Measurements from ENCODE around the gene SNRNP70.
A peak's percentile ranks its signal among the peaks of the same experiment; 100 is the strongest.

SNRNP70 gene

DNA sequence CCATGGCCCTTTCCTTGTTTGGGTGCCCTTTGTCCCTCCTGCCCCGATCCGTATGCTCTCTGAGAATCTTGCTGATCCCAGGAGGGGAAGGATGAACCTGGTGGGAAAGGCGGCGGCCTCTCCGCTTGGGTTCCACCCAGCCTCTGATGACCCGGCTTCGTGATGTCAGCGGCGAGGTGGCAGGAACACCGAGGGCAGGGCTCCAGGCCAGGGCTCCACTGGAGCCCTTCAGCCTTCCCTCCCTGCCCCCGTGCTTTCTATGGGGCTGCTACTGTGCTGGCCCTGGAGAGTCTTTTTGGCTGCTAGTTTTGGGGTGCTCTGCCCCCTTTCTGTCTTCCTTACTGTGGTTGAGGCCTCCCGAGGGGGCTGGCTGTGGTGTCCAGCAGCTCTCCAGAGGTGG lies 17.1 kb downstream of the SNRNP70 start:
- no peak for DNase-seq (ENCODE audit: low read depth)

DNA sequence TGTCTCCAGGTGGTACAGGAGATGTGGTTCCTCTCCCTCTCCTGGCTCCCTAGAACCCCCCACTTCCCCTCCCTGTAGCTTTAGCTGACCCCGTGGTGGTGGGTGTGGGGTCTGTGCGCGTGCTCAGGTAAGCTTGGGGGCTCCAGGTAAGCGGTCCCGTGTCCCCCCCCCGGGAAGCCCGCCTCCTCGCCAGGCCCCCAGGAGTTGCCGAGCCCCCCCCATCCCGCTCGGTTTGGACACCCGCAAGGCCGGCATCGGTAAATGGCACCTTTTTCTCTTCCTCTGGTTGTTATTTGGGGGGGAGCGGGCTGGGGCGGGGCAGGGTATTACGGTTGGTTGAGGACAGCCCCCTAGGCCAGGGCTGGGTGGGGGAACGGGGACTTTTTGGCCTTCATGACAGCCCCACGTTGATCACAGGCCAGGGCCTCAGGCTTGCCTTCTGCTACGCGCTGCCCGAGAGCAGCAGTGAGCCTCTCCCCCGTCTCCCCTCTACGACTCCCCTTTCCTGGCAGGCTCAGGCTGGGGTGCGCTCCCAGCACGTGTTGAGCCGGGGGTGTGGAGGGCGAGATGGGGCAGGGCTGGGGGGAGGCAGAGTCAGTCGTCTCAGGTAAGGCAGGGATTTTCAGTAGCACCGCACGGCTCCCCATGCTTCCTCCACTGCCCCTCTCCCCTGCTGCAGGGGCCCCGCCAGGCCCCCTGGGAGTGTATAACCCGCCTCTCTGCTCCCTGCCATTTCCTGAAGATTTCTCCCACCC lies 18.3 kb downstream of the SNRNP70 start:
- DNase-seq (ENCODE audit: low read depth) = no peak

DNA sequence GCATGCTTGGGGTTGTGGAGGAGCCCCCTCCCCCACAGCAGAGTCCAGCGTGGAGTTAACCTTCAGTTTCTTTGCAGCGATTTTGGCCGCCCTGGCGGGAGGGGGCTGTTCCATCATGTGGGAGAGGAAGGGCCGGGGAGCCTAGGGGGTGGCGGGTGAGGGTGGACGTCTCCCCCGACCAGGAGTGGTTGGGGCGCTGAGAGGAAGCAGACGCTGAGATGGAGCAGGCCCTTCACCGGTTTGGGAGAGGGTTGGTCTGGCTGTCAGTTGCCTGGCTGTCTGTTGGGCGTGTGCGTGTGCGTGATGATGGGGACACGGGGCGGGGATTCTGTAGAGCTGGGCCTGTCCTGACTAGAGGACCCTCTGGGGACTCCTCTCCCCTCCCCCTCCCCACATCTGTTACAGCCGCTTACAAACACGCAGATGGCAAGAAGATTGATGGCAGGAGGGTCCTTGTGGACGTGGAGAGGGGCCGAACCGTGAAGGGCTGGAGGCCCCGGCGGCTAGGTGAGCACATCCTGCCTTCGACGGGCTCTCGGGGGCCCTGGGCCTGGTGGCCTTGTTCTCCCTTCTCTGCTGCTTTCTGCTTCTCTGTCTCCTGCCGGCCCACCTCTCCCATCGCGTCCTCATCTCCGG lies 19.1 kb downstream of the SNRNP70 start:
- DNase-seq (ENCODE audit: low read depth) = no peak

DNA sequence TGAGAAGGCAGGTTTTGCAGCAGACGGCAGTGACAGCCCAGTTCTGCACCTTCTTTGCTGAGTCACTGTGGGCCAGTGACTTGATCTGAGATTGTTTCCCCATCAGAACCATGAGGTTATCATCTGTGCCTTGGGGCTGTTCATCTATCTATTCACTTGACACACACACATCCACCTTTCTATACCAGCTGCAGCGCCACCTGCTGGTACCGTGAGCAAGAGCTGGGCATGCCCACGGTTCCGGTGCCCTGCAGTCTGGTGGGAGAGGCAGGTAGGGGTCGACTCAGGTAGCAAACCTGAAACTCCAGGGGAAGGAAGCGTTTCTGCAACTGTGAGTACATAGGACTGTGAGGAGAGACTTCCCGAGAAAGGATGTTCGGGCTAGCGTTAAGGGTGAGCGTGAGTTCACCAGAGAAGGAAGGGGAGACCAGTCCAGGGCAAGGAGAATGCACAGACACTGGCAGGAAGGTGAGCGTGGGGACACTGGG lies 21.4 kb downstream of the SNRNP70 start:
- no peak for DNase-seq (ENCODE audit: low read depth)

DNA sequence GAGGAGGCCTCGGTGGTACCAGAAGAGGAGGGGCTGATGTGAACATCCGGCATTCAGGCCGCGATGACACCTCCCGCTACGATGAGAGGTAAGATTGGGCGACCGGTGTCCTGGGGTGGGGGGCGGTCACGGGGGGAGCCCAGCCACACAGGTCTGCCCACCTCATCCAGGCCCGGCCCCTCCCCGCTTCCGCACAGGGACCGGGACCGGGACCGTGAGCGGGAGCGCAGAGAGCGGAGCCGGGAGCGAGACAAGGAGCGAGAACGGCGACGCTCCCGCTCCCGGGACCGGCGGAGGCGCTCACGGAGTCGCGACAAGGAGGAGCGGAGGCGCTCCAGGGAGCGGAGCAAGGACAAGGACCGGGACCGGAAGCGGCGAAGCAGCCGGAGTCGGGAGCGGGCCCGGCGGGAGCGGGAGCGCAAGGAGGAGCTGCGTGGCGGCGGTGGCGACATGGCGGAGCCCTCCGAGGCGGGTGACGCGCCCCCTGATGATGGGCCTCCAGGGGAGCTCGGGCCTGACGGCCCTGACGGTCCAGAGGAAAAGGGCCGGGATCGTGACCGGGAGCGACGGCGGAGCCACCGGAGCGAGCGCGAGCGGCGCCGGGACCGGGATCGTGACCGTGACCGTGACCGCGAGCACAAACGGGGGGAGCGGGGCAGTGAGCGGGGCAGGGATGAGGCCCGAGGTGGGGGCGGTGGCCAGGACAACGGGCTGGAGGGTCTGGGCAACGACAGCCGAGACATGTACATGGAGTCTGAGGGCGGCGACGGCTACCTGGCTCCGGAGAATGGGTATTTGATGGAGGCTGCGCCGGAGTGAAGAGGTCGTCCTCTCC lies 22.6 kb downstream of the SNRNP70 start:
- no peak for DNase-seq (ENCODE audit: low read depth)

DNA sequence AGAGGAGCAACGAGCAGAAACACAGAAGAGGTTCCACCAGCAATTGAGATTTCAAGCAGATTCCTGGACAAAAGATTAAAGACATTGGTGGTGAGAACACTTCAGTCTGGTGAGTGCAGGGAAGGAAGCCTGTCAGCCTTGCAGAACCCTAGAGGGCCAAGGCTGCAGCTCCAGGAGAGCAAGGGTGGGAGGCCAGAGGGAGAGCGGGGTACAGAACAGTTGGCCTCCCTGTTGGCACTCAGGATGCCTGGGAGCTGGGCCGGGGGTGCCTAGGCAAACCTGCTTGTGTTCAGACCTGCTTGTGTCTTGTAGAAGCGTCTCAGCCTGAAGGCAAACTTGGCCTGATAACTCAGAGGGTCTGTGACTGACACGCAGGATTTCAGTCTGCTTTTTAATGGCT lies 23.8 kb downstream of the SNRNP70 start:
- DNase-seq (ENCODE audit: low read depth) = no peak

DNA sequence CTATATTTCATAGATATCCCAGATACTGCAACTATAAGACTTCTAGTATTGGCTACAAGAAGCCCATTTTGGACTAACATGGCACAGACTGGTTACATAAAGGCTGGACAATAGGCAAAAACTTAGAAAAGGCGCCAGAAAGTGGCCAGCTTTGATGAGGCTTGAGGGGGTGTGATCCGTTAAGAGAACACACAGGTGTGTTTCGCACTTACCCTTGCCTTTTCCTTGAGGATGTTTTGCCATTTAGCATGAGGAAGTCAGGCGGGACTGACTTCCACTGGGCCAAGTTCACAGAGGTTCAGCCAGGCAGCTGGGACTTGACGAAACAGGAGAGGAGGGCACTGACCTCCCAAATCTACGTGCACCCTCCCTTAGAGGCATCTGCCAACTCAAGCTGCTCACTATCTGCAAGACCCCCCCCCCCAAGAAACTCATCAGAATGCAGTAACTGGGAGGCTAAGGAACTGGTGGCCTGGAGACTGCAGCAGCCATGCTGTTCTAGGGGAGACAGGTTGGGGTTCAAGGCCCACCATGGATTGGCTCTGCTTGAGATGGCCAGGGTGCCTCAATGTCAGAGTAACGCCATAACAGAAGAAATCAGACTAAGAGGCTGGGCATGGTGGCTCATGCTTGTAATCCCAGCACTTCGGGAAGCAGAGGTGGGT lies 24.4 kb downstream of the SNRNP70 start:
- no peak for DNase-seq (ENCODE audit: low read depth)

DNA sequence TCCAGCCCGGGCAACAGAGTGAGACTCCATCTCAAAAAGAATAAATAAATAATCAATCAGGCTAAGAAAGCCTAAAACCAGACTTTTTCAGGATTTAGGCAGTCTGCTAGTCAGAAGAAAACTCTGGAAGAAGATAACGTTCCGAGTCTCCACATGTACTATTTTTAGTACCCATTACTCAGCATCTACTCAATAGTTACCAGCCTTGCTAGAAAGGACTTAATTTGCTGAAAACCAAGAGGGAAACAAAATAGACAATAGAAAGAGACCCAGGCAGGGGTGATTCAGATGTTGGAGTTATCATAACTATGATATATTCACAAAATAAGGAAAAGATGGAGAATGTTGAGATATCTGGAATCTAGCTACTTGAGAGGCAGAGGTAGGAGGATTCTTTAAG lies 25.3 kb downstream of the SNRNP70 start:
- no peak for DNase-seq (ENCODE audit: low read depth)

DNA sequence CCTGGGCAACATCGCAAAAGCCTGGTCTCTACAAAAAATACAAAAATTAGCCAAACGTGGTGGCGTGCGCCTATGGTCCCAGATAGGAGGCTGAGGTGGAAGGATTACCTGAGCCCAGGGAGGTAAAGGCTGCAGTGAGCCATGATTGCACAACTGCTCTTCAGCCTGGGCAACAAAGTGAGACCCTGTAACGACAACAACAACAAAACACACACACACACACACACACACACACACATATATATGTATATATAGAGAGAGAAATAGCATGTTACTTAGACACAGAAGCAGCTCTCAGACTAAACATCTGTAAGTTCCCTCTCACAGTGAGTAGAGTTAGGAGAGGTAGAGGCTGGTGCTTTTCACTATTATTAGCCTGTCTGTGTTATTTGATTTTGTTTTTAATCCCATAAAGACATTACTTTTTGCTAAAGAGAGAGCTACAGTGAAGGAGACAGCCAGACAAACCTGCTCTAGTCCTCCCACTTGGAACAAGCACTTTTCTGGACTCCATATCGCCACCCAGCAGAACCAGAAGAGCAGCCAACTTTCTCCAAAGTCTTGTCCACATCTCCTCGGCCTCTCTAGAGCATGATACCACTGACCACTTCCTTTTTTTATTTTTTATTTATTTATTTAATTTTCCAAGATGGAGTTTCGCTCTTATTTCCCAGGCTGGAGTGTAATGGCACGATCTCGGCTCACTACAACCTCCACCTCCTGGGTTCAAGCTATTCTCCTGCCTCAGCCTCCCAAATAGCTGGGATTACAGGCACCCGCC lies 26.2 kb downstream of the SNRNP70 start:
- no peak for DNase-seq (ENCODE audit: low read depth)

DNA sequence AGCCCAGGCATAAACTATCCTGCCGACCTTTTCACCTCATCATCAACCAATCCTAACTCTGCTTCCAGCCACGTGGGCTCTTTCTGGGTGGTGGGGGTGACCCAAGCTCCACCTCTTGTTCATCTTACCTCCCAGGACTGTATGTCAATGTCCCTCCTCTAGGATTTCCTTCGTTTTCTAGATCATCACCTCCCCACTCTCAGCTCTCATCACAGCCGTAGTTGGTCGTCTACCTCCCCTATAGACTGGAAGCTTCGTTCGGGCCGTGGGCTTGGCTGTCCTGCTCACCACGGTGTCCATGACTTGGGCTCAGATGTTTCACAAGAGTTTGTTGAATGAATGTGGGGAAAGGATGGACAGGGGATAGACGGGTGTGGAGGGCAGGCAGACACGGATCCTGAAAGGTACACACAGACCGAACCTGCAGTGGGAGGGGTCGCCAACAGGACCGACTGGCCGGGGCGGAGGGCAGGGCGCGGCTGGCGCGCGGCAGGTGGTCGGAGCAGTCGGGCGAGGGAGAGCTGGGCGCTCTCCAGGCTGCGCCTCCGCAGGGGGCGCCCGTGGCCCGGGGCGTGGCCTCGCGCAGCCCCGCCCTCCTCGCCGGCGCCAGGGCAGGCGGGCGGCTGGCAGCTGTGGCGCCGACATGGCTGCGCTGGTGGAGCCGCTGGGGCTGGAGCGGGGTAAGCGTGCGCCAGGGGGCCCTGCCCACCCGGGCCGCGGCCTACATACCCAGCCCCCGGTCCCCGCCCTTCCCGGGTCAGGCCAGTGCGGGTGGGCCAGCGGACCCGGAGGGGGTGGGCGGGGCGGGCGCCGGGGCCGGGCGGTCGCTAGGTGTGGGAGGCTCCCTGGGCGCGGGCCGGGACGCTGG lies 28.7 kb downstream of the SNRNP70 start, which contains the start of gene LIN7B:
TSS of gene LIN7B (plus strand) at position 609 of the 868 bp plus-strand sequence. CDS start at position 644, 35 bp downstream.
- no peak for DNase-seq (ENCODE audit: low read depth)

DNA sequence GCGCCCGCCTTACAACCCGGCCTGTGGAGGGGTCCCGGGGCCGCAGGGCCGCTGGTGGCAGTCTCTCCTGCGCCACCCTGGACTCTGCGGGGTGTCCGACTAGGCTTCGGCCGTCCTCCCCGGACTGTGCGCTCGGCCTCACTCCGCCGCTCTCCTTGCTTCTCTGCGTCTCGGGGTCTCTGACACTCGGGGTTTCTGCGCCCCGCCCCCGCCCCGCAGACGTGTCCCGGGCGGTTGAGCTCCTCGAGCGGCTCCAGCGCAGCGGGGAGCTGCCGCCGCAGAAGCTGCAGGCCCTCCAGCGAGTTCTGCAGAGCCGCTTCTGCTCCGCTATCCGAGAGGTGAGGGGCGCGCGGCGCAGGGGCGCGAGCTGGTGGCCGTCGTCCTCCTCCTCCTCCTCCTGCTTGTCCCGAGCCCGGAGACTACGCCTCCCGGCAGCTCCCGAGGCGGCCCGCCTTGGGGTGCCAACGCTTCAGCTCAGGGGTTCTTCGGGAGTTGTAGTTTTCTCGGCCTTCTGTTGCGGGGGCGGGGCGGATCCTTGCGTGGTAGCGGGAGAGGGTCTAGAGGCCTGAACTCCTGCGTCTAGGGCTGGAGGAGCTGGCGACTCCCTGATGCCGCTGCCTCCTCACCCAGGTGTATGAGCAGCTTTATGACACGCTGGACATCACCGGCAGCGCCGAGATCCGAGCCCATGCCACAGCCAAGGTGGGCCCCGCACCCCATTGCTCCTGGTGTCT lies 29.5 kb downstream of the SNRNP70 start:
- no peak for DNase-seq (ENCODE audit: low read depth)

DNA sequence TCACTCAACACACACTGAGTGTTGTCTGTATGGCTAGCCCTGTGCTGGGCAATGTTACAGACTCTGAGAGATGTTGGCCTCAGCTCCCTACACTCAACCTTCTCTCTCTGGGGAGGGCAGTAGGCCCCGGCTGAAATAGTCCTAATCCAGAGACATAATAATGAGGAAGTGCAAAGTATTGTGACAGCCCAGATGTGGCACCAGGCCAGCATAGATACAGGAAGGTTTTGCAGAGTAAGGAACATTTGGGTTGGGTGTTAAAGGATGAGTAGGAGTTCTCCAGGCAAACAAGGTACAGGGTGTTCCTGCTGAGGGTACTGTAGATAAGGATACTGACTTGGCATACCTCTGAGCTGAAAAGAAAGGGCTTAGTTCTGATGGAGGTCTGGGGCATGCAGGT lies 31.3 kb downstream of the SNRNP70 start:
- DNase-seq (ENCODE audit: low read depth) = no peak

DNA sequence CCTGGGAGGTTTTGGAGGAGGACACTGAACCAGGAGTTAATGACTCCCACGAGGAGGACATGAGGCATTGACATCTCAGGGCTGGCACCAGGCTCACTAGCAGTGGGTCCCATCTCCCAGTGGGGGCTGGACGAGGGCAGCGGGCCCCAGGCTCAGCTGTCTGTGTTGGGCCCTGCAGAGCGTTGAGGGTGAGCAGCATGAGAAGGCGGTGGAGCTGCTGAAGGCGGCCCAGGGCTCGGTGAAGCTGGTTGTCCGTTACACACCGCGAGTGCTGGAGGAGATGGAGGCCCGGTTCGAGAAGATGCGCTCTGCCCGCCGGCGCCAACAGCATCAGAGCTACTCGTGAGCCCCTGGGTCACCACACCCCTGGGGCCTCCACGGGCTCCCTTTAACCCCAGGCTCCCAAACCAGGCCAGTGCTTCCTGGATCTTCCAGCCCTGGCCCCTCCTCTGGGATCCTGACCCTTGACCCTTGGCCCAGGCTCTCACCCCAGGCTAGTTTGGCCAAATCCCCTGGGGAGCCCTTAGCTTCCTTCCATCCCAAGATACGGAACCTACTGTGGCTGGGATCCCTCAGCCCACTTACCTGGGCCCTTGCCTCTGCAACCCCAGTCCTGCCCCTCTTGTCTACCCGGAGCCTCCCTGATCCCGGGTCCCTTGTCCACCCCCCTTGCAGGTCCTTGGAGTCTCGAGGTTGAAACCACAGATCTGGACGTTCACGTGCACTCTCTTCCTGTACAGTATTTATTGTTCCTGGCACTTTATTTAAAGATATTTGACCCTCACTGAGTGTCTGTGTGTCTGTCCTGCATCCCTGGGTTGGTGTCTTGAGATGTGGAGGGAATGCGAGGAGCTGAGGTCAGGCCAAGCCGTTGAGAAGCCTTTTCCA lies 32.7 kb downstream of the SNRNP70 start:
- no peak for DNase-seq (ENCODE audit: low read depth)

DNA sequence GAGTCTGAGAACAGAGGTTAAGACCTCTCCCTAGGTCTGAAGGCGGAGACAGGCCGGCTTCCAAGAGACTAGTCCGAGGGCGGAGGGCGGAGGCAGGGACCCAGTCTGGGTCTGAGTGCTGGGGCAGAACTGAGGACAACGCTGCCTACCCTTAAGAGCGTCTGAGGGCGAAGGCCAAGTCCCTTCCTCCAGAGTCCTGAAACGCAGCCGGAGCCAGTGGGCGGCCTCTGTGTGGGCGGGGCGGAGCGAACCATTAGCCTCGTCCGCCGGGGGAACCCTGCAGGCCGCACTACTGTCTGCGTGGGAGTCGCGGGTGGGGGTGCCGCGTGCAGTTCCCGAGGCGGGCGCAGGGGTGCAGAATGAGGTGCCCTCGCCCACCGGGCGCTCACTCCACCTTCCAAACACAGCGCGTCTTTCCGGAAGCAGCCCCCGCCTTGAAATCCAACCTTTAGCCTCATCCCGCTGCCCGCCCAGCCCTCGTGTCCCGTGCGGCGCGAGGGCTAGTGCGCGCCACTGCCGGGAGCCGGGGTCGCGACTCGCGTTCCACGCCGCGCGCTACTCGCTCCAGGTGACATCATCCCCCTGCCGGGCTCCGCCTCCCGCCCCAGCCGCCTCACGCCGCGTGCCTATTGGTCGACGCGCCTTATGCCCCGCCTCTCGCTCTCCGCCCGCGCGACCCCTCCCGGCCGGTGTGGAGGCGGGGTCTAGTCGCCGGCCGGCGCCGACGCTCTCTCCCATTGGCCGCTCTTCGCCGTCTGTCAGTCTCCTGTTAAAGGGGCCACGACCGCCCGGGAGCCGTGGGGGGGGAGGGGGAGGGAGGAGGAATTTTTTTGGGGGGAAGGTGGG lies 33.5 kb downstream of the SNRNP70 start, which contains the start of gene C19orf73:
TSS of gene C19orf73 (minus strand) at position 579 of the 846 bp plus-strand sequence. CDS start at position 458, 121 bp downstream.
- peak; percentile 67 for DNase-seq (ENCODE audit: low read depth)

DNA sequence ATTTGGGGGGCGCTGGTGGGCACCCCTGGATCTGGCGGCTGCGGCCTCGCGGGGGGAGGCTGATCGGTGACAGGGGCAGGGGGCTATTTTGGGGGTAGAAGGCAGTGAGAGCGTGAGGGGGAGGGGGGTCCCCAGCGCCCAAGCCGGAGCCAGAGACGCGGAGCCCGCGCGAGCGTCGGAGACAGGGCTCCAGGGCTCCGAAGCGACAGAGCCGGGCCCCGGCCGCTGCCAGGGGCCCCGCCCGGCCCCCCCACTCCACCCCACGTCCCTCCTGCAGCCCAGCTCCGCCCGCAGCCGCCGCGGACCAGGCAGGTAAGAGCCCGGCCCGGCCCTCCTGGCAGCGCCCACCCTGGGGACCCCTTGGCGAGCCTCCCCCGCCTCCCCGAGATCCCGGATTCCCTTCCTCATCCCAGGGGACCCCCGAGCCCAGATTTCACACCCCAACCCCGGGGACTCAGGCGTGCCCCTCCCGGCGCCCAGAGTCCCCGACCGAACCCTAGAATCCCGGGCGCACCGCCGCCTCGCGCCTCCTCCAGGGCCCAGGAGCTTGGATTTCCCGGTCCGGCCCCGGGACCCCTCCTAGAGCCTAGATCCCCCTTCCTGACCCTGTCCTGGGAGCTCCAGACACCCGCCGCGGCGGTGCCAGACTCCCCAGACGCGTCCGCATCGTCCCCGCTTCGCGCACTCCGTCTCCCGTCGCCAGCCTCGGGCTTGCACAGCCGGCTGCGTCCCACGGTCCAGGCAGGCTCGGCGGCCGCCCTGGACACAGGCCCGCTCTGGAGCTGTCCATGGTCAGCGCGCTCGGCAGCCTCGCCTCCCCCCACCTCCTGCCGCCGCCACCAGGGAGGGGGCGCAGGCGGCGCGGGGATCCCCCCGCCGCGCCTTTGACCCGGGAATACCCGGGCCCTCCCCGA lies 34.4 kb downstream of the SNRNP70 start, which contains the start of gene PPFIA3:
TSS of gene PPFIA3 (plus strand) at position 134 of the 914 bp plus-strand sequence. CDS start 8,330 bp downstream, outside the sequence.
- DNase-seq (ENCODE audit: low read depth) = no peak

DNA sequence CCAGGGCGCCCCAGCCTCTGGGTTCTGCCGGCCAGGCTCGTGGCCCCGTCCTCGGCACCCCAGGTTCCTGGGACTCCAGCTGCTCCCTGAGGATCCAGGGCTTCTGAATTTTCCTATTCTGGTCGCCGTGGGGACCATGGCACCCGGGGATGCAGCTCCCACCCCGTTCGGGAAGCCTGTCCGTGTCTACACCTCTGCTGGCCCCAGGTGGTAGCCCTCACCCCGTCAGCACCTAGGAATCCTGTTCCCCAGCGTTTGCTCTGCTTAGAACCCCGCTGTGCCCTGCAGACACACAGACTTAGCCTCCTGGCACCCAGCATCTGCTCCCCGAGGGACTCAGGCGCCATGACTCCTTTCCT lies 35.1 kb downstream of the SNRNP70 start:
- DNase-seq (ENCODE audit: low read depth) = no peak
